Left hindlimb (tissue), 1 donor: Measurements from ENCODE around the gene CTBP2.
"Not testable (repeated sequence)": the region's sequence is repeated elsewhere in the genome, so short reads cannot be mapped to it uniquely, and the experiment has no call there.

Experiments used
- DNase-seq: peaks from one replicate; pipeline ENCODE4 v3.0.0-alpha.2; 2018

CTBP2 gene

GRCh38 chr10:125062227-125062913 lies 98.0 kb downstream of the CTBP2 start:
- DNase-seq = no peak

- no peak for DNase-seq
Measured at GRCh38 chr10:125061557-125062226, 98.7 kb downstream of the CTBP2 start.

GRCh38 chr10:125060826-125061556 lies 99.4 kb downstream of the CTBP2 start:
- DNase-seq = peak; percentile 87

- DNase-seq = no peak
Measured at GRCh38 chr10:125060482-125060825, 99.9 kb downstream of the CTBP2 start.

DNA sequence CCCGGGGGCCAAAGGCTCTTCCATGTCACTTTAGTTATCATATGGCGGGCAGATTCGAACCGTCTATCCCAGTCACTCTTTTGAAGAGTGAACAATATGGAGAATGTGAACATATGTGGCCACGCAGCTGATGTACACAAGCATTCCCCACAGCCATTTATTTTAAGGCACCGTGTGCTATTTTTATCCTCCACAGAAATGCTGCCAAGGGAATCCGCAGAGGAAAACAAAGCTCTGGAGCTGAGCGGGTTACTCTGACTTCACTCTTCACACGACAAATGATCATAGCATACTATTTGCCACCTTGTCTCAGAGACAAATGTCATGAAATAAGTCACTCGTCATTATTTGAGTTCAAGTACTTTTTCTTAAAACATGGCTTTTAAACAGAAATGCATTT lies 100.3 kb downstream of the CTBP2 start:
- no peak for DNase-seq

DNA sequence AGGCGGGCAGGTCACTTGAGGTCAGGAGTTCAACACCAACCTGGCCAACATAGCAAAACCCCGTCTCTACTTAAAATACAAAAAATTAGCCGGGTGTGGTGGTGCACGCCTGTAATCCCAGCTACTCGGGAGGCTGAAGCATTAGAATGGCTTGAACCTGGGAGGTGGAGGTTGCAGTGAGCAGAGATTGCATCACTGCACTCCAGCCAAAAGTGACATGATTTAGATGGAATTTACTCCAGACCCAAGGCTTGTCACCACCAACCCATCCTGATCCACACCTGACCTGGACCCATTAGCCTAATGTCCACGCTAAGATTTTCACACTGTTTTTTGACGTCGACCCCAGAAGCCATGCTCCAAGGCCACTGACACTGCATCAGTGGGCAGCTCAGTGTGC lies 101.0 kb downstream of the CTBP2 start:
- not testable (repeated sequence) for DNase-seq

DNA sequence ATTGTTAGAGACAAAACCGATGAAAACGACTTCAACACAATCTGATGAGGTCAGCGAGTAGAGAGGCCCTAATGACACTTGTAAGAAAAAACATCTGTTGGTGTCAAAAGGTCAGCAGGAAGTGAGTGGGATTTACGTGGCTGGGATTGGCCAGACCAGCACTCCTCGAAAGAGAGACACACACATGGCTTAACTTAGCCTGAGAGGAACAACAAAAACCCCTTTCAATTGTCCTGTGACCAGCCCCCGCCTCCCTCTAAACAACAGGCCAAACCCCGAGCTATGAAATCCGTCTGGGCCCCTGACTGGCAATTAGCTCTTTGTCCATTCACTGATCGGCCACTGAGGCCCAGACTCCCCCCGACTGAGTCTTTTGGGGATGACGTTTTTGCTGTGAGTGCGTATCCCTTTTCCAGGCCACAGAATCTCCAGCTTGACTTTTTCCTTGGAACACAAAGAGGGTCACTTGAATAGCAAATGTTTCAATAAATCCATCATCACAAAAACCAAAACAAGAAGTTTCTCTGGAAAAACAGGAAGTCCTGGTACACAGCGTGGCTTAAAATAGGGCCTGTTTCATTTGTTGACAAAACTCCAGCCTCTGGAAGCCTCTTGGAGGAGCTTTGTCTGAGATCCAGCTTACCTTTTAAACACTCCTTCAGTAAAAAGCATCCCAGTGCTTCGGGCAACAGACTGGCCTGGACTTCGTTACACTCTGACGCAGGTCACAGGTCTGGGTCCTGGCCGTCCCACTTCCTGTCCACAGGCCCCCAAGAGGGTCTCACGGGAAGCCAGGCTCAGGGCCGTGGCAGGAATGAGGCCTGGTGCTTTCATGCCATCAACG lies 103.0 kb downstream of the CTBP2 start:
- peak; percentile 89 for DNase-seq

DNA sequence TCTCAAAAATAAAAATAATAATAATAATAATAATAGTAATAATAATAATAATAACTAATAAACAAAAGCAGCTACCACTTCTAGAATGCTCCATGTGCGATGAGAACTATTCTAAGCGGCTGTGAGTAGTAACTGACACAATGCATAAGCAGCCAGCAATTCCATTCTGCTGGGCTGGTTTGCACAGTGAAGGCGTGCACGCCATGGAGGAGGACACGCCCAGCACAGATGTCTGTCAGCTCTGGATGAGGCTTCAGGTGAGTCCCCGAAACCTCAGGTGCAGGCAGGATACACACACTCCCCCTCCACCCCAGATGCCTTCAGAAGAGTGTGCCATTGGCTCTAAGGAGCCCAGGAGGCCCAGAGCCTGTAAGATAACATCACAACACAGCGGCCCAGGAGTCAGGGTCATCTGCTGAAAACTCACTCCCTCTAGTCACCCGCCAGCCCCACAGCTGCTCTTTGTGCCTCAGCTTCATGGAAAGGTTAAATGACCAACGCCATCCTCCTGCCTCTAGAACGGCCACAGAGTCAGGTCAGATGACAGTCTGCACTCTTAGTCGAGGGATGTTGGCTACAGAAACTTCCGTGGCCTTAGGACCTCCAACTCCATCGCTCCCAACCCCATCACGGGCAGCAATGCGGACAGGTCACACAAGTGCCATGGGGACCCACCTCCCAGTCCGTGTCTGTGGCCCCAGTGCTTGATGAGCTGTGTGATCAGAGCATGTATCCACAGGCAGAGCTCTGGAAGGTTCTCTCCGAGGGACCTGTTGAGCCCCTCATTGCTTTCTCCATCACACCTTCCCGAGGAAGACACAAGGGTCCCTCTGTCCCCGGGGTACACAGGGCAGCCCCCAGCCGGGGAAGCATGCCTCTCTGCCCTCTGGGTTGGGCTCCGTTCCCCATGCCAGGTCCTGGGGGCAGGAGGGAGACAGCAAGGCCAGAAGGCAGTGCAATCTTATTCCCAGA lies 103.9 kb downstream of the CTBP2 start:
- no peak for DNase-seq

- DNase-seq = no peak
Measured at GRCh38 chr10:125055446-125055845, 104.9 kb downstream of the CTBP2 start.

- DNase-seq = no peak
Measured at GRCh38 chr10:125054669-125055268, 105.6 kb downstream of the CTBP2 start.

DNA sequence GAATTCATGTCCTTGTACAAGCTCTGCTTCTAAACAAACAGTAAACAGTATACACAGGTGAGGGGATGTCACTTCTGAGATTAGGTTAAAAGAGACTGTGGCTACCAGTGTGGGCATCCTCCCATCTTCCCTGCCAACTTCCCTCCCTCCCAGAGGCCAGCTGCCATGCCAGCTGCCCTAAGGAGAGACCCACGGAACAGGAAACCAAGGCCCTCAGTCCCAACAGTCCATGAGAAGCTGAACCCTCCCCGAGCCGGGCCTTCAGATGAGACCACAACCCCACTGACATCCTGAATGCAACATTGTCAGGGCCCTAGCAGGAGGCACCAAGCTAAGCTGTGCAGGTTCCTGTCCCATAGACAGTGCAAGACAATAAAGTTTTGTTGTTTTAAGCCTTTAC lies 106.1 kb downstream of the CTBP2 start:
- no peak for DNase-seq

GRCh38 chr10:125052146-125052545 lies 108.2 kb downstream of the CTBP2 start:
- DNase-seq = no peak

GRCh38 chr10:125050383-125050782 lies 110.0 kb downstream of the CTBP2 start:
- no peak for DNase-seq

- DNase-seq = no peak
Measured at GRCh38 chr10:125049216-125049881, 111.0 kb downstream of the CTBP2 start.

DNA sequence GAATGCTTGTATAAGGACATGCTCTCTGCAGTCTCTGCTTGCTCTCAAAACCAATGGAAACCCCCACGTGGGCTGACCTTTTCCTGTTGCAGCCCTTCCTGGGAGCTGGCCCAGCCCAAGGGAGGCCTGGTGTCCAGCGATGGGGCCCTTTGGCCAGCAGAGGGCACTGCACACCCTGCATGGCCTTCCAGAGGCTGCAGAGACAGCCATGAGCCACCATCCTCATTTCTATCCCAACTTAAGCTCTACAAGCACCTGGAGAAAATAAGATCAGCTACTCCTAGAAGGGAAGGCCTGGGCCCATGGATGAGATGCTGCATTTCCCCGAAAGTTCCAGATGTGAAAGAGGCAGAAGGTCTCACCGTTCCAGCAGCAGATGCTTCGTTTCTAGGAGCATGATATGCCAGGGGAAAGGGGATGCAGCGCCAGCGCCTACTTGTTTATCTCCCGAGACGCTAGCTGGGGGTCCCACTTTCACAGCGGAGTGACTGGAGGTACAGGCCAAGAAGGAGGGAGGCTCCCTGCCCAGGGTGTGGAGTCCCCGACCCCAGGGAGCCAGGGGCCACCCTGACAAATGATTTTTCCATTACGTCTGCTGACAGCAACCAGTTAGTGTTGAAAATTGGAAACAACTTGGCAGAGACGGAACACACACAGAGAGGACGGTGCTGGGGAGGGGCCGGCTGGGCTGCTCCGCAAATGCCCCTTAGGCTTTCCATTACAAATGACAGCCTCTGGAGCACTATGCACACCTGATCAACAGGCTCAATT lies 112.1 kb downstream of the CTBP2 start:
- DNase-seq = peak; percentile 86

DNA sequence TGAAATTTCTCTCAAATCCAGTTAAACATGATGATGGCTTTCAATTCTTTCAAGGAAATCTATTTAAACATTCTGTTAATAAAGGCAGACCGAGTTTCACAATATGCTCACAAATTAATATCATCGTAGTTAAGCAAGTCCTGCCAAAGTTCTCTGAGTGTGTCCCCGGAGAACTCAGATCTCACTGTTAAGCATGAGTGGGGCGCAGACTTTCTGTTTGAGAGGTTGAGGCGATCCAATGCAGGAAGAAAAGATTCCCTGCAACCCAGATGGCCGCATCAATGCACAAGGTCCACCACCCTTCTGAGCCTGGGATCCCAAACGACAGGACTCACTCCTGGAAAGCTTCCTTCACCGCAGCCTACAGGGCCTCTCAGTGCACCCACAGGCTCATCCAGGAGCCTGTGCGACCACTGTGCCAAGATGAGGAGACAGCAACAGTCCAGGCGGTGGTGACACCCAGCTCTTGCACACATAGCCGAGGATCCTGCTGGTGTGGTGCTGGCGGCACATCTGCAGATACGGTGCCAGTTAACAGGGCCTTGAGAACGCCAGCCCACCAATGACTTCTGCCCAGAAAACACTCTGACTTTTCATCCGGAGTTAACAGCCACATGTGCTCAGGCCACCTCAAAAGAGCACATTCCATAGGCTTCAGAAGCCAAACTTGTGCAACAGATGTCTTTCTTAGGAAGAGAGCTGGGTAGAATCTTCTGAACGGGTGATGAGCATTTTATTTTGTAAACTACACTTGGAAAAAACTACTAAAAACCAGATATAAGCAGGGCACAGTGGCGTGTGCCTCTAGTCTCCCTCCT lies 116.3 kb downstream of the CTBP2 start:
- DNase-seq = no peak

DNA sequence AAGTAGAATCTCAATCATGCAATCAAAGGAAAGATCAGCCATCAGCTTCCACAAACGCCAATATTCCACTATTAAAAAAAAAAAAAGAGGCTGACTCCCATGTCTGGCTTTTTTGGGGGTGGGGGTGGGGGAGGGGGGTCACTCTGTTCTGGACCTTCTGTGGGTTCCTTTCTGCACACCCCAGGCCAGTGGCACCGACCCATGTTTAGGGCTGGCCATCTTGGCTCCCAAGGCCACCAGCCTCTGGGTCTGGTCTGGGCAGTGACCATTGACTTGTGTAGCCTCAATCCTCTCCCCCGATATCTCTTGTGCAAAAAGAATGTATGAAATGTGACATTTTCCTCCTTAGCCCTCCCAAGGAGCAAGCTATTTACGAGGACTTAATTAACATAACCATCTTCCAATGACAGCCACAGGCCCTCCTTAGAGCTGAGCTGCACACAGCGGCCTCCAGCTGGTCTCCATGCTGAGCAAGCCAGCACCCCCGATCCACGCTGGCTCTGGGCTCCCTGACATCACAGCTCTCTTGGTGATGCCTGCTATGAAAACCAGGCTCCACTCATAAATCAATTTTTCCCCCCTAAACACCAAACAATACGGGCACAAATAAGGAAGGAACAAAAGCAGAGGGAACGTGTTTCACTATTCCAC lies 118.4 kb downstream of the CTBP2 start:
- no peak for DNase-seq

DNA sequence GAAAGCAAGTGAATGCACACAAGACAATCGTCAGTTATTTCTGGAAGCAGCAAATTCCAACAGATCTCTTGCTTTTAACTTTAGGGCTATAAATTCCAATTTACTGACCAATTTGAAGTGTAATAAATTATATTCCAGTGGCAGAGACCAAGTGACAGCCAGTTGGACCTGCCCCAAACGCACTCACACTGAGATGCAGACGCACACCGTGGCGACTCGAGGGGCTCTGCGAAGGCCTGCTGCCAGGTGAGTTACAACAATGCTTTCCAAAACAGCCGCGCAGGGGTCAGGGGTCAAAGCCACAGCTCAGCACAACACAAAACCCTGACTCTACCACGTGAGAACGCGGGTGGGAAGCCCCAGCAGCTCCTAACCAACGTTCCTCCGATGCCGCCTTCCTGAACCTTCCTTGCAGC lies 121.0 kb downstream of the CTBP2 start:
- DNase-seq = no peak

DNA sequence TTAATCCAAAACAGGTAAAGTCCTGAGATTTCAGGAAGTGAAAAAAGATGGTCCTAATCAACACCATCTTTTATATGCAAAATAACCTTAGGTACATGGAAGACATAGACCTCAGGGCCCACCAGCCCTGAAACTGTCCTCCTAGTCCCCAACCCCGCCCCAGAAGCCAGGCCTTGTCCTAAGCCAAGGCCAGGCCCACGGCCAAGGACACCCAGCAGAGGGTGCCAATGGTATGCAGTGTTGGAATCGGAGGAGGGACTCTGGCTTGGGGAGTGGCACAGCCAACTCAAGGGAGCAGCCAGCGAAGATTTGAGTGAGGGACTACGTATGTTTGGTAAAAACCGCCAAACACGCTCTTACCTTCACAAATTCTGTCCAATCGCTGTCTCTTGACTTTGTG lies 121.7 kb downstream of the CTBP2 start:
- DNase-seq = no peak
